ENCODE data around the gene NSUN5.

The NSUN5 gene

GRCh38 chr7:73341877-73342276 lies 33.3 kb upstream of the NSUN5 start:
- no peak overlapping the region for H3K9ac ChIP-seq (ENCODE audit: low read length)
- H2AFZ ChIP-seq (ENCODE audit: low read depth, low read length, severe bottlenecking) = no peak overlapping the region
- H3K9me3 ChIP-seq (ENCODE audit: insufficient read depth, low read length) = no peaks in the 10 kb centered on the region
- no peaks in the 10 kb centered on the region for H4K20me1 ChIP-seq (ENCODE audit: low read depth, low read length)
- H3K36me3 ChIP-seq (ENCODE audit: low read length) = no peaks in the 10 kb centered on the region
- H3F3A ChIP-seq (ENCODE audit: insufficient read depth) = no peaks in the 10 kb centered on the region
- H3K9me2 ChIP-seq (replicated peaks; ENCODE audit: insufficient read depth, low read length) = no peaks in the 10 kb centered on the region
- TF ChIP-seq CTCF (IDR thresholded peaks at IDR 0.05; ENCODE audit: insufficient read depth, low read length, poor library complexity, severe bottlenecking) = no peak
- no peak overlapping the region for H3K27ac ChIP-seq (ENCODE audit: low read depth, low read length)
- H3K27me3 ChIP-seq (ENCODE audit: low read length) = no peaks in the 10 kb centered on the region
- no peaks in the 10 kb centered on the region for H3K79me2 ChIP-seq (ENCODE audit: insufficient read depth, low read length)
- H3K4me2 ChIP-seq (ENCODE audit: low read depth, low read length, poor library complexity, severe bottlenecking) = no peak overlapping the region
- H3K4me3 ChIP-seq (ENCODE audit: insufficient read depth, low read length, poor library complexity, severe bottlenecking) = no peak overlapping the region

- Histone ChIP-seq H3K9me2 (replicated peaks; ENCODE audit: insufficient read depth, low read length) (no peaks in the 10 kb centered on the region), H3K27me3 (ENCODE audit: low read length) (no peaks in the 10 kb centered on the region), H3K4me3 (ENCODE audit: insufficient read depth, low read length, poor library complexity, severe bottlenecking) (no peak overlapping the region), H3K9me3 (ENCODE audit: insufficient read depth, low read length) (no peaks in the 10 kb centered on the region), H2AFZ (ENCODE audit: low read depth, low read length, severe bottlenecking) (no peak overlapping the region), H3K36me3 (ENCODE audit: low read length) (no peaks in the 10 kb centered on the region), H3K4me2 (ENCODE audit: low read depth, low read length, poor library complexity, severe bottlenecking) (no peak overlapping the region), H3F3A (ENCODE audit: insufficient read depth) (no peaks in the 10 kb centered on the region), H3K27ac (ENCODE audit: low read depth, low read length) (no peak overlapping the region), H3K79me2 (ENCODE audit: insufficient read depth, low read length) (no peaks in the 10 kb centered on the region), H4K20me1 (ENCODE audit: low read depth, low read length) (no peaks in the 10 kb centered on the region), H3K9ac (ENCODE audit: low read length) (no peak overlapping the region)
- TF ChIP-seq EZH2phosphoT487 (conservative IDR thresholded peaks at IDR 0.05; ENCODE audit: low read length) = no peak
- no peak for TF ChIP-seq CTCF (IDR thresholded peaks at IDR 0.05; ENCODE audit: insufficient read depth, low read length, poor library complexity, severe bottlenecking)
Measured at GRCh38 chr7:73340514-73340913, 31.9 kb upstream of the NSUN5 start.

GRCh38 chr7:73338321-73338720 lies 29.7 kb upstream of the NSUN5 start:
- Histone ChIP-seq H3K79me2 (ENCODE audit: insufficient read depth, low read length) (no peaks in the 10 kb centered on the region), H3K27ac (ENCODE audit: low read depth, low read length) (no peak overlapping the region), H3K36me3 (ENCODE audit: low read length) (no peaks in the 10 kb centered on the region), H3K27me3 (ENCODE audit: low read length) (no peaks in the 10 kb centered on the region), H3K4me3 (ENCODE audit: insufficient read depth, low read length, poor library complexity, severe bottlenecking) (no peak overlapping the region), H2AFZ (ENCODE audit: low read depth, low read length, severe bottlenecking) (no peak overlapping the region), H4K20me1 (ENCODE audit: low read depth, low read length) (no peaks in the 10 kb centered on the region), H3F3A (ENCODE audit: insufficient read depth) (no peaks in the 10 kb centered on the region), H3K9ac (ENCODE audit: low read length) (no peak overlapping the region), H3K9me2 (replicated peaks; ENCODE audit: insufficient read depth, low read length) (no peaks in the 10 kb centered on the region), H3K9me3 (ENCODE audit: insufficient read depth, low read length) (no peaks in the 10 kb centered on the region), H3K4me2 (ENCODE audit: low read depth, low read length, poor library complexity, severe bottlenecking) (no peak overlapping the region)
- TF ChIP-seq EZH2phosphoT487 (conservative IDR thresholded peaks at IDR 0.05; ENCODE audit: low read length) (no peak), CTCF (IDR thresholded peaks at IDR 0.05; ENCODE audit: insufficient read depth, low read length, poor library complexity, severe bottlenecking) (no peak)

GRCh38 chr7:73332447-73332846 lies 23.8 kb upstream of the NSUN5 start:
- Histone ChIP-seq H3K4me3 (ENCODE audit: insufficient read depth, low read length, poor library complexity, severe bottlenecking) (no peak overlapping the region), H3K9me2 (replicated peaks; ENCODE audit: insufficient read depth, low read length) (no peaks in the 10 kb centered on the region), H2AFZ (ENCODE audit: low read depth, low read length, severe bottlenecking) (no peak overlapping the region), H3F3A (ENCODE audit: insufficient read depth) (no peaks in the 10 kb centered on the region), H3K27ac (ENCODE audit: low read depth, low read length) (no peak overlapping the region), H3K79me2 (ENCODE audit: insufficient read depth, low read length) (no peaks in the 10 kb centered on the region), H3K36me3 (ENCODE audit: low read length) (no peaks in the 10 kb centered on the region), H3K9ac (ENCODE audit: low read length) (no peak overlapping the region), H3K9me3 (ENCODE audit: insufficient read depth, low read length) (no peaks in the 10 kb centered on the region), H3K4me2 (ENCODE audit: low read depth, low read length, poor library complexity, severe bottlenecking) (no peak overlapping the region), H4K20me1 (ENCODE audit: low read depth, low read length) (no peaks in the 10 kb centered on the region), H3K27me3 (ENCODE audit: low read length) (no peaks in the 10 kb centered on the region)
- TF ChIP-seq CTCF (IDR thresholded peaks at IDR 0.05; ENCODE audit: insufficient read depth, low read length, poor library complexity, severe bottlenecking) = no peak
- no peak for TF ChIP-seq EZH2phosphoT487 (conservative IDR thresholded peaks at IDR 0.05; ENCODE audit: low read length)

All from SU-DHL-6 (cell line).